Gastroesophageal sphincter (tissue), 4 donors: ENCODE results near the gene GPC3. TPM values are rescaled to one million over a fixed set of nuclear protein-coding genes. Genes with fewer than 3 reads are reported as not detected.
"Not testable (repeated sequence)": the region's sequence is repeated elsewhere in the genome, so short reads cannot be mapped to it uniquely, and the experiment has no call there.

ENCODE experiments used
- ATAC-seq: fragments of 150-250 bp; one replicate; pipeline ENCODE4 v1.9.1; 2016; ENCODE audit warnings: mild to moderate bottlenecking, moderate library complexity
- H3K27ac ChIP-seq, 4 donors: fragments of 200-600 bp; sonication (generic) in 3 of 4; 1 replicate in 3 of 4; 2 replicates in 1 of 4; pipeline ENCODE4 v1.5.1; 2016 to 2019
- H3K27me3 ChIP-seq: fragments of 200-600 bp; sonication (generic); one replicate; pipeline ENCODE4 v1.5.1; 2019
- H3K36me3 ChIP-seq, 2 donors: fragments of 200-600 bp; sonication (generic); one replicate each; pipeline ENCODE4 v1.5.1; 2019; ENCODE audit warnings: control low read depth in 1 of 2
- H3K4me1 ChIP-seq, 3 donors: fragments of 200-600 bp; sonication (generic); 1 replicate in 2 of 3; 2 replicates in 1 of 3; pipeline ENCODE4 v1.5.1; 2016 to 2019; ENCODE audit warnings: control low read depth in 2 of 3
- H3K4me3 ChIP-seq, 2 donors: fragments of 200-600 bp; sonication (generic); one replicate each; pipeline ENCODE4 v1.5.1; 2019; ENCODE audit warnings: mild to moderate bottlenecking in 1 of 2, moderate library complexity in 1 of 2
- H3K9me3 ChIP-seq, 3 donors: fragments of 200-600 bp; sonication (generic); one replicate each; pipeline ENCODE4 v1.5.1; 2017 to 2019; ENCODE audit warnings: control low read depth in 2 of 3
- CTCF ChIP-seq, 4 experiments: fragments of 200-600 bp in 2 of 4; fragments of 450-650 bp in 2 of 4; sonication (generic) in 1 of 4; IDR thresholded peaks; one replicate each; pipeline ENCODE4 v1.5.1; 2017 to 2019; ENCODE audit warnings: antibody characterized with exemption in 4 of 4, mild to moderate bottlenecking in 2 of 4, moderate library complexity in 2 of 4
- EP300 ChIP-seq: sonication (generic); formaldehyde crosslinking; IDR thresholded peaks from one replicate; pipeline ENCODE4 v1.6.1; 2017; ENCODE audit warnings: antibody characterized with exemption, mild to moderate bottlenecking
- POLR2A ChIP-seq, 2 donors: fragments of 450-650 bp; IDR thresholded peaks; one replicate each; pipeline ENCODE4 v1.6.1; 2017; ENCODE audit warnings: antibody characterized with exemption in 2 of 2, mild to moderate bottlenecking in 2 of 2, moderate library complexity in 1 of 2
- POLR2AphosphoS5 ChIP-seq: sonication (generic); formaldehyde crosslinking; IDR thresholded peaks from one replicate; pipeline ENCODE4 v1.6.1; 2017; ENCODE audit warnings: antibody characterized with exemption
- WGBS, 2 donors: methylation state at CpG; one replicate each; pipeline ENCODE4 v1.1.5; 2018; ENCODE audit warnings: low coverage in 1 of 2; 5-methylcytosine and 5-hydroxymethylcytosine counted together
- total RNA-seq, 4 donors: library from RNA; depleted of rRNA; stranded (reverse); fragments of >200 nt; gene quantifications; one replicate each; pipeline ENCODE4 v1.1.0, GENCODE V29; 2016

GPC3 gene
- total RNA-seq, 4 donors from 2014 or later: 5.8 to 19.7 (median 14.9) TPM

- Histone ChIP-seq H3K9me3 (no peaks in the 10 kb centered on the region), H3K36me3 (no peaks in the 10 kb centered on the region), H3K4me1 (no peaks in the 10 kb centered on the region), H3K27me3 (no peaks in the 10 kb centered on the region), H3K4me3 (no peak overlapping the region), H3K27ac (no peak overlapping the region)
- no peak for ATAC-seq
- no peak for TF ChIP-seq POLR2AphosphoS5
- no peak for TF ChIP-seq CTCF (IDR thresholded peaks at IDR 0.05)
- no peak for TF ChIP-seq POLR2A (IDR thresholded peaks at IDR 0.05)
- TF ChIP-seq EP300: no peak
Measured at GRCh38 chrX:134024686-134025377, 39.4 kb upstream of the GPC3 start.

- no peaks in the 10 kb centered on the region for H3K27me3 ChIP-seq
- TF ChIP-seq POLR2AphosphoS5 (no peak), EP300 (no peak), CTCF (IDR thresholded peaks at IDR 0.05) (no peak), POLR2A (IDR thresholded peaks at IDR 0.05) (no peak)
- H3K9me3 ChIP-seq: no peaks in the 10 kb centered on the region
- 80 to 100% methylated on average over 1 to 2 of the region's 4 CpGs for WGBS, 2 donors
- no peak overlapping the region for H3K4me3 ChIP-seq
- no peak overlapping the region for H3K27ac ChIP-seq
- ATAC-seq: no peak
- no peaks in the 10 kb centered on the region for H3K36me3 ChIP-seq
- H3K4me1 ChIP-seq: no peaks in the 10 kb centered on the region
Measured at GRCh38 chrX:134023851-134024281, 38.5 kb upstream of the GPC3 start.

GRCh38 chrX:134020910-134021309, 35.5 kb upstream of the GPC3 start:
- WGBS, 2 donors: 86 to 100% methylated on average over 2 of the region's 2 CpGs
- Histone ChIP-seq H3K4me3 (no peak overlapping the region), H3K4me1 (no peaks in the 10 kb centered on the region), H3K27ac (no peak overlapping the region), H3K36me3 (no peaks in the 10 kb centered on the region), H3K9me3 (no peaks in the 10 kb centered on the region), H3K27me3 (no peaks in the 10 kb centered on the region)
- ATAC-seq: no peak
- no peak for TF ChIP-seq POLR2AphosphoS5
- no peak for TF ChIP-seq CTCF (IDR thresholded peaks at IDR 0.05)
- TF ChIP-seq POLR2A (IDR thresholded peaks at IDR 0.05): no peak
- no peak for TF ChIP-seq EP300

GRCh38 chrX:134019567-134020206, 34.3 kb upstream of the GPC3 start:
- Histone ChIP-seq H3K27ac (no peak overlapping the region), H3K36me3 (no peaks in the 10 kb centered on the region), H3K9me3 (no peaks in the 10 kb centered on the region), H3K4me3 (no peak overlapping the region), H3K4me1 (no peaks in the 10 kb centered on the region), H3K27me3 (no peaks in the 10 kb centered on the region)
- 55% methylated on average over 4 of the region's 4 CpGs; no CpG with 5 or more reads in 1 of the 2 donors for WGBS, 2 donors
- TF ChIP-seq EP300: no peak
- TF ChIP-seq POLR2AphosphoS5: no peak
- no peak for TF ChIP-seq CTCF (IDR thresholded peaks at IDR 0.05)
- TF ChIP-seq POLR2A (IDR thresholded peaks at IDR 0.05): no peak
- ATAC-seq: no peak

GRCh38 chrX:134016309-134016708, 30.9 kb upstream of the GPC3 start:
- not testable (repeated sequence) for H3K36me3 ChIP-seq, H3K9me3 ChIP-seq, H3K27ac ChIP-seq, H3K4me3 ChIP-seq, H3K4me1 ChIP-seq, H3K27me3 ChIP-seq, ATAC-seq
- 86% methylated on average over 1 of the region's 1 CpG; no CpG with 5 or more reads in 1 of the 2 donors for WGBS, 2 donors

GRCh38 chrX:134015510-134015909, 30.1 kb upstream of the GPC3 start:
- H3K27me3 ChIP-seq, H3K4me1 ChIP-seq, H3K9me3 ChIP-seq, H3K36me3 ChIP-seq, H3K4me3 ChIP-seq, H3K27ac ChIP-seq, ATAC-seq: not testable (repeated sequence)
- WGBS, 2 donors: no CpG with 5 or more reads among the region's 3 CpGs
